ENCODE results near the gene CARD11.
"Not testable (repeated sequence)": the region's sequence is repeated elsewhere in the genome, so short reads cannot be mapped to it uniquely, and the experiment has no call there.

Gene CARD11

GRCh38 chr7:2962865-2963264 is 80.8 kb downstream of the CARD11 start:
- no peak for DNase-seq (ENCODE audit: low read depth)

GRCh38 chr7:2959828-2960599 is 83.7 kb downstream of the CARD11 start:
- no peak for DNase-seq (ENCODE audit: low read depth)

- DNase-seq (ENCODE audit: low read depth): no peak
Observed at GRCh38 chr7:2959103-2959680, 84.5 kb downstream of the CARD11 start.

GRCh38 chr7:2958416-2959102 is 85.1 kb downstream of the CARD11 start:
- no peak for DNase-seq (ENCODE audit: low read depth)

GRCh38 chr7:2957369-2957727 is 86.3 kb downstream of the CARD11 start:
- not testable (repeated sequence) for DNase-seq (ENCODE audit: low read depth)

- DNase-seq (ENCODE audit: low read depth): peak; percentile 75
Observed at GRCh38 chr7:2956526-2957368, 86.9 kb downstream of the CARD11 start.

GRCh38 chr7:2956076-2956475 is 87.6 kb downstream of the CARD11 start:
- DNase-seq (ENCODE audit: low read depth): no peak

- no peak for DNase-seq (ENCODE audit: low read depth)
Observed at GRCh38 chr7:2955269-2955668, 88.4 kb downstream of the CARD11 start.

GRCh38 chr7:2954433-2954853 is 89.2 kb downstream of the CARD11 start:
- no peak for DNase-seq (ENCODE audit: low read depth)

- no peak for DNase-seq (ENCODE audit: low read depth)
Observed at GRCh38 chr7:2953588-2954407, 89.9 kb downstream of the CARD11 start.

- DNase-seq (ENCODE audit: low read depth): no peak
Observed at GRCh38 chr7:2953099-2953498, 90.6 kb downstream of the CARD11 start.

- DNase-seq (ENCODE audit: low read depth): no peak
Observed at GRCh38 chr7:2952316-2952715, 91.4 kb downstream of the CARD11 start.

- DNase-seq (ENCODE audit: low read depth): no peak
Observed at GRCh38 chr7:2950578-2950977, 93.1 kb downstream of the CARD11 start.

- DNase-seq (ENCODE audit: low read depth): no peak
Observed at GRCh38 chr7:2948749-2949148, 94.9 kb downstream of the CARD11 start.

- DNase-seq (ENCODE audit: low read depth): no peak
Observed at GRCh38 chr7:2947058-2947780, 96.4 kb downstream of the CARD11 start.

- DNase-seq (ENCODE audit: low read depth): no peak
Observed at GRCh38 chr7:2945171-2945570, 98.5 kb downstream of the CARD11 start.

- no peak for DNase-seq (ENCODE audit: low read depth)
Observed at GRCh38 chr7:2944739-2945138, 98.9 kb downstream of the CARD11 start.

- no peak for DNase-seq (ENCODE audit: low read depth)
Observed at GRCh38 chr7:2943851-2944601, 99.6 kb downstream of the CARD11 start.

GRCh38 chr7:2941216-2941859 is 102.3 kb downstream of the CARD11 start:
- DNase-seq (ENCODE audit: low read depth): no peak

- no peak for DNase-seq (ENCODE audit: low read depth)
Observed at GRCh38 chr7:2940466-2940865, 103.2 kb downstream of the CARD11 start.
